RWPE1 (cell line): ENCODE results near the gene ANKLE1.

Experiments used
- CTCF ChIA-PET: fragments of 350-600 bp; sonication (Branson Sonifier 250); formaldehyde crosslinking; extraction: SDS; loops from one replicate; lab custom pipeline; 2021; lab: Yijun Ruan, JAX
- POLR2A ChIA-PET: fragments of 400-600 bp; formaldehyde crosslinking; extraction: SDS; loops from one replicate; lab custom pipeline; 2020; ENCODE audit warnings: antibody characterized with exemption; ENCODE audit not compliant: low non-redundant PET; lab: Yijun Ruan, JAX
- DNase-seq: peaks from one replicate; pipeline ENCODE4 v3.0.0; 2012; ENCODE audit warnings: low spot score
- H3K27ac ChIP-seq: fragments of 450-650 bp; 2 replicates; pipeline ENCODE4 v1.5.1; 2017
- TF ChIP-seq, protein P1 (sequence below): fragments of 450-650 bp; conservative IDR thresholded peaks from 2 replicates; pipeline ENCODE4 v1.5.1; 2017; ENCODE audit warnings: low read depth, mild to moderate bottlenecking

ANKLE1 gene

DNA sequence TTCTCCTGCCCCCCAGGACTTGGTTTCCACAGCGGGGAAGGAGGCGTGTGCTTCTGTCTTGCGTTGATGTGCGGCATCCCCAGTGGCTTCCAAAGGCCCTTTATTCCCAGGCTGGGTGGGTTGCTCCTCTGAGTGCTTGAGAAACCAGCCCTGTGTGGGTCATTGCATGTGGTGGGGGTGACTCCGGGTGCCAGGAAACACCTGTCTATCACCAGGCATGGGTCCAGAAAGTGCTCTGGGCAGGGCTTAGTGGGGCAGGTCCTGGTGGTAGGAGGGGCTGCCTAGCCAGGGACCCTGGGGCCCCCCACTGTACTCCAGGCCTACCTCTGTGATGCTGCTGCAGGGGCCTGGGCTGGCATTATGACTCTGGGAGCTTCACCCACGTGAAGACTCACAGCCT, 37.3 kb downstream of the ANKLE1 start:
- CTCF ChIA-PET: interaction anchor here (0.6 kb wide), 1 partner anchor 11 kb away, joined by 4 read pairs; no protein-coding TSS in a partner anchor
- DNase-seq: no peak
- TF ChIP-seq, protein P1, sequence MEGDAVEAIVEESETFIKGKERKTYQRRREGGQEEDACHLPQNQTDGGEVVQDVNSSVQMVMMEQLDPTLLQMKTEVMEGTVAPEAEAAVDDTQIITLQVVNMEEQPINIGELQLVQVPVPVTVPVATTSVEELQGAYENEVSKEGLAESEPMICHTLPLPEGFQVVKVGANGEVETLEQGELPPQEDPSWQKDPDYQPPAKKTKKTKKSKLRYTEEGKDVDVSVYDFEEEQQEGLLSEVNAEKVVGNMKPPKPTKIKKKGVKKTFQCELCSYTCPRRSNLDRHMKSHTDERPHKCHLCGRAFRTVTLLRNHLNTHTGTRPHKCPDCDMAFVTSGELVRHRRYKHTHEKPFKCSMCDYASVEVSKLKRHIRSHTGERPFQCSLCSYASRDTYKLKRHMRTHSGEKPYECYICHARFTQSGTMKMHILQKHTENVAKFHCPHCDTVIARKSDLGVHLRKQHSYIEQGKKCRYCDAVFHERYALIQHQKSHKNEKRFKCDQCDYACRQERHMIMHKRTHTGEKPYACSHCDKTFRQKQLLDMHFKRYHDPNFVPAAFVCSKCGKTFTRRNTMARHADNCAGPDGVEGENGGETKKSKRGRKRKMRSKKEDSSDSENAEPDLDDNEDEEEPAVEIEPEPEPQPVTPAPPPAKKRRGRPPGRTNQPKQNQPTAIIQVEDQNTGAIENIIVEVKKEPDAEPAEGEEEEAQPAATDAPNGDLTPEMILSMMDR: no peak
- POLR2A ChIA-PET: no interaction called here
- H3K27ac ChIP-seq: peak overlapping the region; percentile 97

DNA sequence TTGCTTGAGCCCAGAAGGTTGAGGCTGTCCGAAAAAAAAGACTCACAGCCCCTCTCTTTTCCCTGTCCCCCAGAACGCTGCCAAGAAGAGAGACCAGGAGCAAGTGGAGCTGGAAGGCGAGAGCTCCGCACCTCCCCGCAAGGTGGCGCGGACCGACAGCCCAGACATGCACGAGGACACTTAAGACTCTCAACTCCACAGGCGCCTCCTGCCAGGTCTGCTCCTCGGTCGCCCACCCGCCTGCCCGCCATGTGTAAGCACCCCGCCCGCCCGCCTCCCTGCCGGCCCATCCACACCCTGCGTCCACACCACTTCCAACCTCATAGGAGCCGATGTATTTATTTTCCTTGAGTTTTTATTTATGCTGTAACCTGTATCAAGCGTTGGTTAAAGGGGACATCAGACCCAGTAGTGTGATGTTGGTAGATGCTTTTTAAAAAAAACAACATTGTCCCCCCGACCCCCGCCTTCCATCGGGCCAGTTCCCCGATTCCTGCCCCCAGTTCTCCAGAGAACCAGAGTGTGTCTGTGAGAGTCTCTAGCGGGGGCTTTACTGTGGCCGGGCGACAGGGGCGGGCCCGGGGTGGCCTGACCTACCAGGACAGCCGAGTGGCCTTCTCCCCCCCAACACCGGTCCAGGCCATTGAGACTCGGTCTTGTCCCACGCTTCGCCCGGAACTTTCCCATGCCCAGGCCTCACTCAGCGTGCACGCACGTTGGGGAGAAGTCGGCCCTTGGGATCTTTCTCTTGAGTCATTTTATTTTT, 38.0 kb downstream of the ANKLE1 start:
- peak overlapping the region; percentile 97 for H3K27ac ChIP-seq
- TF ChIP-seq, protein P1: no peak
- ChIA-PET POLR2A (no interaction called here), CTCF (interaction anchor here (0.6 kb wide), 1 partner anchor 10 kb away, joined by 4 read pairs; no protein-coding TSS in a partner anchor)
- no peak for DNase-seq

DNA sequence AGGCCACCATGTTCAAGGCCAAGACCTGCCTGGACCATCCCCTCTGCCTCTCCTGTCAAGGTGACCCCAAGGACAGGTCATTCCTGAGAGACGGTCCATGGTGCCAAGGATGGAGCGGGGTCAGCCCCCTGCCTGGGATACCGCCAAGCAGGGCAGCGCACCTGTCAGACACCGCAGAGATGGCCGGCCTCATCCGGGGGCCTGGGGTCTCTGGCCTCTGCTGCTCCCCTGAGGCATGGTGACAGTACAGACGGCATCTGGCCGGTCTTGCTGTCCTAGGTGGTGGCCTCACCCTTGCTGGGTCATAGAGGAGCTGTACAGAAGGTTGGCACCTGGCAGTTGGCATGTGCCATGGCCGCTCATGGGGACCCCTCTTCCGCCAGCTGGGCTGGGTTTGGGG, 38.7 kb downstream of the ANKLE1 start:
- ChIA-PET CTCF (interaction anchor here (0.5 kb wide), 1 partner anchor 1232 kb away, joined by 3 read pairs; no protein-coding TSS in a partner anchor), POLR2A (no interaction called here)
- TF ChIP-seq, protein P1: no peak
- DNase-seq: no peak
- peak overlapping the region; percentile 97 for H3K27ac ChIP-seq

DNA sequence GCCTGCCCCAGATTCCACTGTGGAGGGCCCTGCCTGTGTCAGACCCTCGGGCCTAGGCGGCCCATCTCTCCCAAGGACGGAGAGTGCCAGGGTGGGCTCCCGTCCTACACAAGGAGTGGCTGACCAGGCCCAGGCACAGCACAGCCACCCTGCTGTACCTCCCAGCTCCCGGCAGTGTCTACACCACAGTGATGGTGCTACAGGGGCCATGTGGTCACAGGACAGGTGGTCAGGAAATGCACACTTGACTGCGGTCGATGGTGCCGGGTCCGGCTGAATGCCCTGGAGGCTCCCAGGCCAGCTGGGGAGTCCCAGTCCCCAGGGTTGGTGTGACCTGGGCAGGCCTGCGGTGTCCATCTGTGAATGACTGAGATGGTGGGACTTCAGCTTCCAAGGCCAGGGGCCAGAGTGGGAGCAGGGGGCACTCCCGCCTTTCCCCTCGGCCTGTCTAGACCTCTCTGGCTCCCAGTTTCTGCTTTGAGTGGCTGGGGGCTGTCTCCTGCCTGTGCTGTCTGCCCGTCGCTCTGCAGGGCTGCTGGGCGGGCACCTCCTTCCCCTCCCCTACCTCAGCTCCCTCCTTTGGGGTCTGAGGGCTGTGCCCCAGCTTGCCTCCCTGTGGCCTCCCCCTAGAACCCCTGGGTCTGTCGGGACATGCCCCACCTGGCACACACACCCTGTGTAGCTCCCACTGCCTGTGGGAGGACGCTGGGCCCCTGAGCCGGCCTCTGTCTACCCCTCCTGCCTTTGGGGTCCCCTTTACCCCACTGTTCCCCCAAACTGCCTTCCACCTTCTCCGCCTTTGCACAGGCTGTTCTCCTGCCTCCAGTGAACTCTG, 40.2 kb downstream of the ANKLE1 start:
- ChIA-PET POLR2A (no interaction called here), CTCF (interaction anchor here (0.5 kb wide), 1 partner anchor 59 kb away, joined by 3 read pairs; no protein-coding TSS in a partner anchor)
- no peak for DNase-seq
- TF ChIP-seq, protein P1: no peak
- H3K27ac ChIP-seq: peak overlapping the region; percentile 97

DNA sequence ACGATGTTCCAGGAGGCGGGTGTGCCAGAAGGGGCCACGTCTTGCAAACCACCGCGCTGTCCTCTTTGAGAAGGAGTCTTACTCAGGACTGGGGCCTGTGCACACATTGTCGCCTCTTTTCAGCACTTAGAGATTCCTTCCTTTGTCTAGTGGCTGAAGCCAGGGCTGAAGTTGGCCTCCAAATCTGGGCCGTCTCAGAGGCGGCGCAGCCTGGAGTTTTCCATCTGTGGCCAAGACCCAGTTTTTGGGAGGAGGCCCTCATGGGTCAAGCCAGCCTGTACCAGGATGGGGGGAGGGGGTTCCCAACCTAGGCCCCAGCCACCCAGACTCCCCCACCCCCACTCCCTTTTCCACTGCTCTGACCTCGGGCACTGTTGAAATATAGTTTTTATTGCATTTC, 41.2 kb downstream of the ANKLE1 start:
- H3K27ac ChIP-seq: peak overlapping the region; percentile 97
- CTCF ChIA-PET: no interaction called here
- TF ChIP-seq, protein P1: no peak
- DNase-seq: no peak
- POLR2A ChIA-PET: no interaction called here

DNA sequence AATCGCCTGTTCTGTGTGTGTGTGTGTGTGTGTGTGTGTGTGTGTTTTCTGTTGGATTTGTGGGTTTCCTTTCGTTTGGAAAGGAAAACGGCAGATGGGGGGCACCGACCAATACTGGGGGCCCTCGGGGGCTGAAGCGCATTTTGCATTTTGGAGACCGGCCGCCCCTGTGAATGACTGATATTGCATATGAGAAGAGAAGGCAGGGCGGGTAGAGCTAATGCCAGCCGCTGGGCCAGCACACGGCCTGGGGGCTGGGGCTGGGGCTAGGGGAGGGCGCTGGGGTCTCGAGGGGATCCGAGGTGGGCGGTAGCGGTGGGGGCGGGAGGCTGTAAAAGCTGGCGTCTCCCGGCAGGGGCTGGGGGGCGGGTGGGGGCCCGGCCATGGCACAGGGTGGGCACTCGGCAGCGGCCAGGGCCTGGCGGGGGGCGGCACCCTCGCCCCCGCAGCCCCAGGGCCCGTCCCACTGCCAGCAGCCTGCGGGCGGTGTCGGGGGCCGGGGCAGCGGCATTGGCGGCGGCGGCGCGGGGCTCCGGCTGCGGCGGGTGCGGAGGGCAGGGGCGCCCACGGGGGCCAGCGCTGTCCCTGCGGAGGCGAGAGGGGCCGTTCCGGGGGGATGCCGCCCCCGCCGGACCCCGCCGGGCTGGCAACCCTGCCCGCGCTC, 41.7 kb downstream of the ANKLE1 start:
- ChIA-PET CTCF (no interaction called here), POLR2A (no interaction called here)
- no peak for DNase-seq
- TF ChIP-seq, protein P1: no peak
- H3K27ac ChIP-seq: peak overlapping the region; percentile 97
